Measurements from ENCODE around the gene KSR1. TPM values are rescaled to one million over a fixed set of nuclear protein-coding genes. Genes with fewer than 3 reads are reported as not detected.
"Not testable (repeated sequence)": the region's sequence is repeated elsewhere in the genome, so short reads cannot be mapped to it uniquely, and the experiment has no call there.

The KSR1 gene
- total RNA-seq, 3 donors from 2014 or later, result 52.1 to 63.5 (median 56.8) TPM

GRCh38 chr17:27465875-27466274 lies 9.6 kb downstream of the KSR1 start:
- not testable (repeated sequence) for H3K9me3 Mint-ChIP-seq; H3K27me3 Mint-ChIP-seq (ENCODE audit: low read depth); H3K36me3 Mint-ChIP-seq (ENCODE audit: insufficient read depth); ATAC-seq; DNase-seq
- Mint-ChIP-seq H3K4me3 (peak overlapping the region; percentile 74), H3K4me1 (ENCODE audit: low read depth) (peaks cover 65% of the 10 kb centered on the region)

GRCh38 chr17:27466376-27466742 lies 10.1 kb downstream of the KSR1 start:
- ATAC-seq (peak; percentile 11 to 29), DNase-seq (no peak)
- Mint-ChIP-seq H3K4me3 (peak overlapping the region; percentile 74), H3K9me3 (no peaks in the 10 kb centered on the region), H3K36me3 (ENCODE audit: insufficient read depth) (no peaks in the 10 kb centered on the region), H3K4me1 (ENCODE audit: low read depth) (peaks cover 70% of the 10 kb centered on the region), H3K27me3 (ENCODE audit: low read depth) (no peaks in the 10 kb centered on the region)

GRCh38 chr17:27466743-27467375 lies 10.6 kb downstream of the KSR1 start:
- H3K4me1 Mint-ChIP-seq (ENCODE audit: low read depth), result peaks cover 72% of the 10 kb centered on the region
- no peaks in the 10 kb centered on the region for H3K9me3 Mint-ChIP-seq

GRCh38 chr17:27469256-27469655 lies 13.0 kb downstream of the KSR1 start:
- H3K36me3 Mint-ChIP-seq (ENCODE audit: insufficient read depth), result no peaks in the 10 kb centered on the region

More at GRCh38 chr17:27466743-27467375, 10.6 kb downstream of the KSR1 start:
- DNase-seq (peak; percentile 54), ATAC-seq (peak; percentile 84 to 89)
- H3K4me3 Mint-ChIP-seq, result peak overlapping the region; percentile 74
- H3K27me3 Mint-ChIP-seq (ENCODE audit: low read depth), result no peaks in the 10 kb centered on the region
- H3K36me3 Mint-ChIP-seq (ENCODE audit: insufficient read depth), result no peaks in the 10 kb centered on the region

GRCh38 chr17:27471321-27472269 lies 15.3 kb downstream of the KSR1 start:
- peaks cover 2% of the 10 kb centered on the region for H3K36me3 Mint-ChIP-seq (ENCODE audit: insufficient read depth)
- peak; percentile 72 for DNase-seq
- peak; percentile 68 to 77 for ATAC-seq
- no peaks in the 10 kb centered on the region for H3K27me3 Mint-ChIP-seq (ENCODE audit: low read depth)
- H3K9me3 Mint-ChIP-seq, result no peaks in the 10 kb centered on the region
- peaks cover 87% of the 10 kb centered on the region for H3K4me1 Mint-ChIP-seq (ENCODE audit: low read depth)
- H3K4me3 Mint-ChIP-seq, result peak overlapping the region; percentile 68

More at GRCh38 chr17:27469256-27469655, 13.0 kb downstream of the KSR1 start:
- no peaks in the 10 kb centered on the region for H3K9me3 Mint-ChIP-seq
- H3K4me1 Mint-ChIP-seq (ENCODE audit: low read depth), result peaks cover 77% of the 10 kb centered on the region
- ATAC-seq (no peak), DNase-seq (no peak)
- no peaks in the 10 kb centered on the region for H3K27me3 Mint-ChIP-seq (ENCODE audit: low read depth)
- H3K4me3 Mint-ChIP-seq, result no peak overlapping the region

GRCh38 chr17:27473190-27473747 lies 17.0 kb downstream of the KSR1 start:
- no peaks in the 10 kb centered on the region for H3K27me3 Mint-ChIP-seq (ENCODE audit: low read depth)
- ATAC-seq (peak; percentile 64), DNase-seq (no peak)
- peaks cover 86% of the 10 kb centered on the region for H3K4me1 Mint-ChIP-seq (ENCODE audit: low read depth)
- H3K4me3 Mint-ChIP-seq, result peak overlapping the region; percentile 69
- H3K36me3 Mint-ChIP-seq (ENCODE audit: insufficient read depth), result peaks cover 2% of the 10 kb centered on the region
- no peaks in the 10 kb centered on the region for H3K9me3 Mint-ChIP-seq

GRCh38 chr17:27473748-27474609 lies 17.7 kb downstream of the KSR1 start:
- H3K36me3 Mint-ChIP-seq (ENCODE audit: insufficient read depth), result peaks cover 2% of the 10 kb centered on the region
- H3K27me3 Mint-ChIP-seq (ENCODE audit: low read depth), result no peaks in the 10 kb centered on the region
- H3K9me3 Mint-ChIP-seq, result no peaks in the 10 kb centered on the region
- DNase-seq, result peak; percentile 75
- peak overlapping the region; percentile 69 for H3K4me3 Mint-ChIP-seq
- ATAC-seq, result no peak
- peaks cover 80% of the 10 kb centered on the region for H3K4me1 Mint-ChIP-seq (ENCODE audit: low read depth)

GRCh38 chr17:27475070-27475673 lies 18.9 kb downstream of the KSR1 start:
- peaks cover 2% of the 10 kb centered on the region for H3K36me3 Mint-ChIP-seq (ENCODE audit: insufficient read depth)
- H3K4me3 Mint-ChIP-seq, result peak overlapping the region; percentile 58
- H3K4me1 Mint-ChIP-seq (ENCODE audit: low read depth), result peaks cover 78% of the 10 kb centered on the region
- no peaks in the 10 kb centered on the region for H3K9me3 Mint-ChIP-seq
- H3K27me3 Mint-ChIP-seq (ENCODE audit: low read depth), result no peaks in the 10 kb centered on the region
- peak; percentile 20 to 32 for ATAC-seq
- peak; percentile 50 for DNase-seq

GRCh38 chr17:27475981-27476895 lies 20.0 kb downstream of the KSR1 start:
- ATAC-seq (no peak), DNase-seq (no peak)
- Mint-ChIP-seq H3K27me3 (ENCODE audit: low read depth) (no peaks in the 10 kb centered on the region), H3K4me1 (ENCODE audit: low read depth) (peaks cover 79% of the 10 kb centered on the region), H3K36me3 (ENCODE audit: insufficient read depth) (peaks cover 2% of the 10 kb centered on the region), H3K9me3 (no peaks in the 10 kb centered on the region), H3K4me3 (no peak overlapping the region)

GRCh38 chr17:27477050-27477888 lies 21.0 kb downstream of the KSR1 start:
- H3K27me3 Mint-ChIP-seq (ENCODE audit: low read depth), result no peaks in the 10 kb centered on the region
- H3K9me3 Mint-ChIP-seq, result no peaks in the 10 kb centered on the region
- ATAC-seq (no peak), DNase-seq (no peak)
- H3K4me3 Mint-ChIP-seq, result no peak overlapping the region
- H3K36me3 Mint-ChIP-seq (ENCODE audit: insufficient read depth), result peaks cover 2% of the 10 kb centered on the region
- peaks cover 78% of the 10 kb centered on the region for H3K4me1 Mint-ChIP-seq (ENCODE audit: low read depth)

GRCh38 chr17:27477971-27478684 lies 21.9 kb downstream of the KSR1 start:
- Mint-ChIP-seq H3K4me3 (no peak overlapping the region), H3K36me3 (ENCODE audit: insufficient read depth) (peaks cover 2% of the 10 kb centered on the region), H3K4me1 (ENCODE audit: low read depth) (peaks cover 74% of the 10 kb centered on the region), H3K27me3 (ENCODE audit: low read depth) (no peaks in the 10 kb centered on the region), H3K9me3 (no peaks in the 10 kb centered on the region)
- ATAC-seq (no peak), DNase-seq (no peak)
